Tibial nerve (tissue), 4 donors: ENCODE data around the gene NDST1. TPM values are rescaled to one million over a fixed set of nuclear protein-coding genes. Genes with fewer than 3 reads are reported as not detected.

ENCODE experiments used
- DNase-seq, 2 donors: peaks; one replicate each; pipeline ENCODE4 v3.0.0-alpha.2; 2019; ENCODE audit warnings: low spot score in 2 of 2
- H3K27ac ChIP-seq, 4 donors: fragments of 200-600 bp; sonication (generic) in 3 of 4; one replicate each; pipeline ENCODE4 v1.5.1; 2017 to 2019; ENCODE audit warnings: mild to moderate bottlenecking in 1 of 4
- H3K27me3 ChIP-seq, 2 donors: fragments of 200-600 bp; sonication (generic) in 1 of 2; one replicate each; pipeline versions ENCODE4 v1.5.1 to v1.6.0; 2017 to 2019
- H3K36me3 ChIP-seq, 3 donors: fragments of 200-600 bp; sonication (generic); one replicate each; pipeline ENCODE4 v1.5.1; 2018 to 2019
- H3K4me1 ChIP-seq, 4 donors: fragments of 200-600 bp; sonication (generic) in 3 of 4; one replicate each; pipeline ENCODE4 v1.5.1; 2017 to 2019
- H3K4me3 ChIP-seq, 4 donors: fragments of 200-600 bp; sonication (generic) in 3 of 4; one replicate each; pipeline ENCODE4 v1.5.1; 2017 to 2019; ENCODE audit warnings: mild to moderate bottlenecking in 1 of 4, moderate library complexity in 1 of 4
- H3K9me3 ChIP-seq, 4 donors: fragments of 200-600 bp; sonication (generic) in 3 of 4; one replicate each; pipeline ENCODE4 v1.5.1; 2017 to 2019
- CTCF ChIP-seq, 5 experiments: fragments of 200-600 bp in 3 of 5; fragments of 450-650 bp in 2 of 5; sonication (generic) in 3 of 5; IDR thresholded peaks; one replicate each; pipeline ENCODE4 v1.5.1; 2016 to 2019; ENCODE audit warnings: antibody characterized with exemption in 5 of 5, mild to moderate bottlenecking in 3 of 5, moderate library complexity in 2 of 5
- EP300 ChIP-seq, 2 donors: sonication (generic); formaldehyde crosslinking; IDR thresholded peaks; one replicate each; pipeline ENCODE4 v1.6.1; 2017; ENCODE audit warnings: antibody characterized with exemption in 2 of 2, mild to moderate bottlenecking in 1 of 2
- POLR2A ChIP-seq, 2 donors: fragments of 450-650 bp; IDR thresholded peaks; one replicate each; pipeline ENCODE4 v1.6.1; 2017; ENCODE audit warnings: antibody characterized with exemption in 2 of 2, mild to moderate bottlenecking in 2 of 2, moderate library complexity in 2 of 2
- WGBS, 2 donors: methylation state at CpG; one replicate each; pipeline ENCODE4 v1.1.5; 2018; 5-methylcytosine and 5-hydroxymethylcytosine counted together
- total RNA-seq, 4 donors: library from RNA; depleted of rRNA; stranded (reverse); fragments of >200 nt; gene quantifications; one replicate each; pipeline ENCODE4 v1.1.0, GENCODE V29; 2016

Gene NDST1
- total RNA-seq, 4 donors from 2014 or later: 53.2 to 137 (median 104) TPM

- no peaks in the 10 kb centered on the region for H3K36me3 ChIP-seq
- peak overlapping the region in 3 of 4 donors; percentile 76 to 91 (median 87) for H3K27ac ChIP-seq
- TF ChIP-seq CTCF (IDR thresholded peaks at IDR 0.05) (no peak), POLR2A (IDR thresholded peaks at IDR 0.05) (no peak), EP300 (IDR thresholded peaks at IDR 0.05) (no peak)
- H3K4me3 ChIP-seq: no peak overlapping the region
- H3K4me1 ChIP-seq: peaks cover 3 to 95% (median 86%) of the 10 kb centered on the region in 4 donors
- H3K9me3 ChIP-seq: no peaks in the 10 kb centered on the region
- WGBS, 2 donors: 45 to 46% methylated on average over 4 of the region's 4 CpGs
- no peak for DNase-seq
- H3K27me3 ChIP-seq: no peaks in the 10 kb centered on the region
Observed at GRCh38 chr5:150508828-150509227, 897 bp downstream of the NDST1 start.

GRCh38 chr5:150509992-150510391 lies 2.1 kb downstream of the NDST1 start:
- TF ChIP-seq POLR2A (IDR thresholded peaks at IDR 0.05) (no peak), CTCF (IDR thresholded peaks at IDR 0.05) (no peak), EP300 (IDR thresholded peaks at IDR 0.05) (no peak)

GRCh38 chr5:150510460-150511263 lies 2.7 kb downstream of the NDST1 start:
- DNase-seq: no peak
- no peaks in the 10 kb centered on the region for H3K9me3 ChIP-seq
- H3K4me1 ChIP-seq: peaks cover 3 to 94% (median 86%) of the 10 kb centered on the region in 4 donors
- TF ChIP-seq CTCF (IDR thresholded peaks at IDR 0.05) (no peak), POLR2A (IDR thresholded peaks at IDR 0.05) (no peak), EP300 (IDR thresholded peaks at IDR 0.05) (no peak)
- H3K4me3 ChIP-seq: no peak overlapping the region
- no peaks in the 10 kb centered on the region for H3K27me3 ChIP-seq
- no peaks in the 10 kb centered on the region for H3K36me3 ChIP-seq
- peak overlapping the region; percentile 45 to 91 (median 82) for H3K27ac ChIP-seq
- WGBS, 2 donors: 68 to 70% methylated on average over 11 to 12 of the region's 12 CpGs

More at GRCh38 chr5:150509992-150510391, 2.1 kb downstream of the NDST1 start:
- no peak for DNase-seq
- no peaks in the 10 kb centered on the region for H3K36me3 ChIP-seq
- no peak overlapping the region for H3K4me3 ChIP-seq
- WGBS, 2 donors: 71 to 73% methylated on average over 7 of the region's 7 CpGs
- no peaks in the 10 kb centered on the region for H3K27me3 ChIP-seq
- H3K4me1 ChIP-seq: peaks cover 3 to 94% (median 85%) of the 10 kb centered on the region in 4 donors
- no peaks in the 10 kb centered on the region for H3K9me3 ChIP-seq
- H3K27ac ChIP-seq: peak overlapping the region; percentile 21 to 91 (median 82)

- peak overlapping the region; percentile 50 to 91 (median 82) for H3K27ac ChIP-seq
- no peaks in the 10 kb centered on the region for H3K36me3 ChIP-seq
- H3K27me3 ChIP-seq: no peaks in the 10 kb centered on the region
- TF ChIP-seq EP300 (IDR thresholded peaks at IDR 0.05) (no peak), POLR2A (IDR thresholded peaks at IDR 0.05) (no peak), CTCF (IDR thresholded peaks at IDR 0.05) (no peak)
- no peak overlapping the region for H3K4me3 ChIP-seq
- H3K4me1 ChIP-seq: peaks cover 3 to 94% (median 86%) of the 10 kb centered on the region in 4 donors
- DNase-seq: peak in 1 of 2 donors; percentile 42
- WGBS, 2 donors: 2 to 28% methylated on average over 6 to 7 of the region's 7 CpGs
- no peaks in the 10 kb centered on the region for H3K9me3 ChIP-seq
Observed at GRCh38 chr5:150511578-150512367, 3.8 kb downstream of the NDST1 start.
